ENCODE results near the gene NXT1.
A peak's percentile ranks its signal among the peaks of the same experiment; 100 is the strongest.

DNA sequence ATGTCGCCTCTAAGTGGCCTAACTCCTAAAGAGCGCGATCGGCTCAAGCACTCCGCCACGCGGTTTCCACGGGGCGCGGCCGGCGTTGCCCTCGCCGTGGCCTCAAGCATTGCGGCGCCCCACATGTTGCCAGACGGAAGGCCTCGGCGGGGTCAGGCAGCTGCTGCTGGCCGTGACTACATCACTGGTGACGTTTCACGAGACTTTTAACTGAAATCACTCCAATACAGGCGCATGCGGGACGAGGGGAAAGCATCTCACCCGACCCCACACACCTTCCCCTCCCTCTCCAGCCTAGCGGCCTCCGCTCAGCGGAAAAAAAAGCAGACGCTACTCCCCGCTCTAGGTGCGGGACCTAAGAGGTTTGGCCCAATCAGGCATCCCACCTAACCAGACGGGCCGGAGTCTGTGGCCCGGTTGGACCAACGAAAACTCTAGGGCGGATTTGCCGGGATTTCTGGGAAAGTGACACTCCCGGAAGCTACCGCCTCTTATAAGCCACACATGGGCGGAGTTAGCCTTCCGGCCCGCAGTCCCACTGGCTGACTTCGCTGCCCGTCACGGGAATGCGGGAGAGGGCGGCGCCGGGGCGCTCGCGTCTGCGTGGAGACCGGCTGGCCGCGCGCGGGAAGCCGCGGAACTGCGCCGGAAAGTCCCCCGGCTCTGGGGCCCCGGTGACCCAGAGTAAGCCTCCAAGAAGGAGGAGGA is at the start of gene NXT1:
- TF ChIP-seq, protein P1, sequence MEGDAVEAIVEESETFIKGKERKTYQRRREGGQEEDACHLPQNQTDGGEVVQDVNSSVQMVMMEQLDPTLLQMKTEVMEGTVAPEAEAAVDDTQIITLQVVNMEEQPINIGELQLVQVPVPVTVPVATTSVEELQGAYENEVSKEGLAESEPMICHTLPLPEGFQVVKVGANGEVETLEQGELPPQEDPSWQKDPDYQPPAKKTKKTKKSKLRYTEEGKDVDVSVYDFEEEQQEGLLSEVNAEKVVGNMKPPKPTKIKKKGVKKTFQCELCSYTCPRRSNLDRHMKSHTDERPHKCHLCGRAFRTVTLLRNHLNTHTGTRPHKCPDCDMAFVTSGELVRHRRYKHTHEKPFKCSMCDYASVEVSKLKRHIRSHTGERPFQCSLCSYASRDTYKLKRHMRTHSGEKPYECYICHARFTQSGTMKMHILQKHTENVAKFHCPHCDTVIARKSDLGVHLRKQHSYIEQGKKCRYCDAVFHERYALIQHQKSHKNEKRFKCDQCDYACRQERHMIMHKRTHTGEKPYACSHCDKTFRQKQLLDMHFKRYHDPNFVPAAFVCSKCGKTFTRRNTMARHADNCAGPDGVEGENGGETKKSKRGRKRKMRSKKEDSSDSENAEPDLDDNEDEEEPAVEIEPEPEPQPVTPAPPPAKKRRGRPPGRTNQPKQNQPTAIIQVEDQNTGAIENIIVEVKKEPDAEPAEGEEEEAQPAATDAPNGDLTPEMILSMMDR (IDR thresholded peaks at IDR 0.05), result peak in 2 of 4 experiments; percentile 10 to 14
- peak; percentile 82 for TF ChIP-seq POLR2A (IDR thresholded peaks at IDR 0.05)
